Measurements from ENCODE around the gene GNAT1.

GNAT1 gene

GRCh38 chr3:50163572-50164455 is 27.6 kb upstream of the GNAT1 start:
- no peak for FAIRE-seq

- no peak for FAIRE-seq
These were observed 26.9 kb upstream of the GNAT1 start for GRCh38 chr3:50164481-50164880.

- no peak for FAIRE-seq
These were observed 26.2 kb upstream of the GNAT1 start for GRCh38 chr3:50164984-50165909.

GRCh38 chr3:50165910-50166538 is 25.4 kb upstream of the GNAT1 start:
- FAIRE-seq = no peak

DNA sequence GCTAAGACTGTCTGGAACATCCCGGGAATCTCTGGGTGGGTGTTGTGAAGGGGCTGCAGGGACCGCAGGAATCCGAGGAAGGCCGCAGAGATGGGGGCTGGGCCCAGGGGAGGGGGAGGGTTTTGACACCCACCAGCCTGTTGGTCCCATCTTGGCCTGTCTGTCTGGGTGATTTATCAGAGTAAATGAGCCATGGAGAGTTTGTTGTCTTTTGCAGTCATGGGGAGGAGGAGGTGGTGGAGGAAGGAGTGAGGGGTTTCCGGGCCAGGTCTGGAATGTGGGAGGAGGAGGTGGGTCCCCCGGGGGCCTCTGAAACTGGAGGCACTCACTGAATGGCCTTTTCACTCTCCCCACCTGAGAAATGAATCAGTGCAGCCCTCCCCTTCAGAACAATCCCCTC is 24.8 kb upstream of the GNAT1 start:
- no peak for FAIRE-seq

DNA sequence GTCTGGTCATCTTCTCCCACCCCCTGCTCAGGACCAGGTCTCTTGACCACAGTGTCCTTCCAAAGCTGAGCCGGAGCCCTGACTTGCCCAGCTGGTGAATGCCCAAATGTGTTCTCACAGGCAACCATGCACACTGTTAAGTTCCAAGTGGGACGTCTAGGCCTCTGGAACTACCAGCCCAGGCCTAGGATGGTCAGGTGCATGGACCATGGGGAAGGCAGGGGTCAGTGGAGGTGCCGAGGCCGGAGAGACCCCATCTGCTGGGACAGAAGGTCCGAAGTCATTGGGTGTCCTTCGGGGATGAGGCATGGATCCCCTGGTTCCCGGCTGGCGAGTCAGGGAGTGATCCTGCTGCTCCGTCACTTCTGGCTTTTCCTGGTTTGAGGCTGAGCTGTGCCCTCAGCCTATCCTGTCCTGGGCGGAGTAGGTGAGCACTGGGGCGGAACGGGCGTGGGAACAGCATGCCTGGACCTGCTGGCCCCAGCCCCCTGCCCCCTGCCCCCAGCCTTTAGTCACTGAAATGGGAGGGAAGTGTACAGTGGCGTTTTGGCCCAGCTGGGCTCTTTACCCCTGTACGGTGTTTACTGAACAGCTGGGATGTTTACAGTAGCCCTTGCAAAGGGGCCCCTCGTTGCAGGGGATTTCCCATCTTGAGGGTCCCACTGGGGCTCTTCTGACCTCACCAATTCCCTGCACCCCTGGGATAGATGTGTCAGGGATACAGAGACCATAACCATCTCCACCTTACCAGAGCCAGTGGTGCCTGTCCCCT is 24.2 kb upstream of the GNAT1 start:
- FAIRE-seq = no peak

DNA sequence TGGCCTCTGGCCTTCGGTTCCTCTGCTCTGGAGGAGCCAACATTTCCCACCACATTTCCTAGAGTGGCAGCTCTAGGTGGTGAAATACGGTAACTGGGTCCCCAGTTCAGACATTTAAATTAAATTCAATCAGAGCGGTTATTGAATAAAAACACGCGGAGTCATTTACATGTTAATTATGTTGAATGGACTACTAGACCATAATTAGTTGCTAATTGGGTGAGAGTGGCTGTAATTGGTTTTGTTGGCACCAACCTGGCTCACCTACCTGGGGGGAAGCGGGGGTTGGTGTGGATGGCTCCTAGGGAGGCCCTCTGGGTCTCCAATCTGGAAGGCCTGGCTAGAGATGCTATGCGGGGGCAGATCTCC is 23.6 kb upstream of the GNAT1 start:
- FAIRE-seq = no peak

DNA sequence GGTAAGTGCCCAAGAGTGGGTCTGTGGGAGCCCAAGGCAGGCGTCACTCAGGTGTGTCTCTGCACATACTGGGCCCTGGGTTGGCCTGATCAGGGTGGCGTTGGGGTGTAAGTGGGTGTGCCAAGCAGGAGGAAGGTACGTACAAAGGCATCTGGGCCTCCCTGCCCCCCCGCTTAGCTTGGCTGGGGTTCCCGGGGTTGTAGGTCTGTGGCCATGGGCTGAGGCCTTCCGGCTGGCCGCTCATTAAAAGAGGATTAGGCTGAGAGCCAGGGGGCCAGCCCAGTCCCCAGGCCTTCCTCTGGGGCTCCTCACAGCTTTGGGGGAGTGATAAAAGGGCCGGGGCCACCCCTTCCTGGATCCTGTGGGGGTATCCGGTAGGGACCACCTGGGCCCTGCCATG is 23.0 kb upstream of the GNAT1 start:
- FAIRE-seq = no peak

DNA sequence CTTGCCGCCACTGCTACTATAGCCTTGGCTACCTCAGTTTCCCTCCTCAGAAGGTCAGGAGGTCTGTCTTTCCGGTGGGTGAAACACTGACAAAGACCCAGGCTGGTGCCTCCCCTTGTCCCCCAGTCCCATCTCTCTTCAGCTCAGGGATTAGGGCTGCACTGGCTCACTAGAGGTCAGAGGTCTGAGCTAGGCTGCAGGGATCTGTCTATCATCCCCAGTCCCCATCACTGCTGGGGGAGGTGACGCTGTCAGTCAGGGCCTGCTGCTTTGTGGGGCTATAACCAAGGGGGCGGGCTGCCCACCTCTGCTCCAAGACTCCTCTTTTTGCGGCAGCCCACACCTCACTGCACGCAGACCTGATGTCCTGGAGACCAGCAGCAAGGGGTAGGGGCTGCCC is 22.6 kb upstream of the GNAT1 start:
- no peak for FAIRE-seq

DNA sequence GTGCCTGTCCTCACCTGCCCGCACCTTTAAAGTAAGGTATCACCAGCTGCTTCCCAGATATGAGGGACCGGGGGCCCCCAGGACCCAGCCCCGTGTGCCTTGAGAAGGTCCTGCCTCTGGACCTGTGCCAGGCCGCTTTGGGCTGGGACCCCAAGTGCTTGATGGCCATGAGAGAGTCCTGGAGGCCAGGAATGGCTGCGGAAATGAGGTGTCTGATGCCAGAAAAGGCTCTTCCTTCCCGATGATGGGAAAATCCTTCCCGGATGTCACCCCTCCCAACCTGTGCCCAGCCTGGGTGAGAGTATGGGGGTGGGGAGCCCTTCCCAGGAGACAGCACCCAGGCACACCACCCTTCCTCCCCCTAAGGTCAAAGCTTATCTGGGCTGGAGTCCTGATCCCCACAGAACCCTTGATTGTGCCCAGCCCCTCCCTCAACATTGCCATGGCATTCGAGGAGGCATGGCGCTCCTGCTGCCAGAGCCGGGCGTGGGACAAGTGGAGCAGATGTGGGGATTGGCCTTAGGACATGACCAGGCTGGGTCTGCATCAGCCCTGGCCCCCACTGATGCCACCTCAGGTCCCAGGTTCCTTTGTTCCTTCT is 22.1 kb upstream of the GNAT1 start:
- no peak for FAIRE-seq

GRCh38 chr3:50169858-50170257 is 21.6 kb upstream of the GNAT1 start:
- no peak for FAIRE-seq

- no peak for FAIRE-seq
These were observed 20.7 kb upstream of the GNAT1 start for GRCh38 chr3:50170689-50171088.

- no peak for FAIRE-seq
These were observed 19.7 kb upstream of the GNAT1 start for GRCh38 chr3:50171540-50172301.

GRCh38 chr3:50172626-50173220 is 18.7 kb upstream of the GNAT1 start:
- FAIRE-seq = no peak

DNA sequence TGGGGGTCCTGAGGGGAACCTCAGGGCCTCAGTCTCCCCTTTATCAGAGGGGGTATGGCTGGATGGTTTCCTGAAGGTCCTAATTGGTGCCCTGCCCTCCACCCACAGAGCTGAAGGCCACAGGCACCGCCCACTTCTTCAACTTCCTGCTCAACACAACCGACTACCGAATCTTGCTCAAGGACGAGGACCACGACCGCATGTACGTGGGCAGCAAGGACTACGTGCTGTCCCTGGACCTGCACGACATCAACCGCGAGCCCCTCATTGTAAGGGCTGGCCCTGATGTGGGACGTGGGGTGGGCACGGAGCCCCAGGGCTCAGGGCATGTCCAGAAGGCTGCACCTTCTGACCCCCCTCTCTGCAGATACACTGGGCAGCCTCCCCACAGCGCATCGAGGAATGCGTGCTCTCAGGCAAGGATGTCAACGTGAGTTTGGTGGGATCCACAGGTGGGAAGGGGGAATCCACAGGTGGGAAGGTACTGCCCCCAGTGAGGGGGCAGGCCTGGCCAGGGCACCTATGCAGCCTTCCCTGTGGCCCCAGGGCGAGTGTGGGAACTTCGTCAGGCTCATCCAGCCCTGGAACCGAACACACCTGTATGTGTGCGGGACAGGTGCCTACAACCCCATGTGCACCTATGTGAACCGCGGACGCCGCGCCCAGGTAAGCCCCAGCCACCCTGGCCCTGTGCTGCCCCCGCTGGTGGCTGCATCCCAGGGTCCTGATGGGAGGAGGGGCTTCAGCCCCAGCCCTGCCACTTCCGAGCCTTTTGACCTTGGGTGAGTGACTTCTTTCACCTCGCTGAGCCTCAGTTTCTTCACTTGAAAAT is 17.5 kb upstream of the GNAT1 start:
- FAIRE-seq = no peak

DNA sequence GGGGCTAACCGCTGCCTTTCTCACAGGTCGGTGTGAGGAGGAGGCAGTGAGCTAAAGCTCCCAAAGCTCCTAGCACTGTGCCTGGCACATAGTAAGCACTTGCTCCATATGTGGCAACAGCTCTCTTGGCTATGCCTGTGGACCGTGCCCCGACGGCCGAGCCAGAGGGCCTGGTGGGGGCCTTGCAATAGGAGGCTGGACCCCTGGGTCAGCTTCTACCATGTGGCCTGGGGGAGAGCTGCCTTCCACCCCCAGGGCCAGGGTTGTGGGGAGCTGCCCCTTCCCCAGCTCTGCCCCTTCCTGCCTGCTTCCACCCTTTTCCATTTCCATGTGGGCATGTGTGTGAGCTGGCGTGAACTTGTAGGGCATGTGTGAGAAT is 16.9 kb upstream of the GNAT1 start:
- no peak for FAIRE-seq

- FAIRE-seq = no peak
These were observed 16.4 kb upstream of the GNAT1 start for GRCh38 chr3:50174947-50175524.

DNA sequence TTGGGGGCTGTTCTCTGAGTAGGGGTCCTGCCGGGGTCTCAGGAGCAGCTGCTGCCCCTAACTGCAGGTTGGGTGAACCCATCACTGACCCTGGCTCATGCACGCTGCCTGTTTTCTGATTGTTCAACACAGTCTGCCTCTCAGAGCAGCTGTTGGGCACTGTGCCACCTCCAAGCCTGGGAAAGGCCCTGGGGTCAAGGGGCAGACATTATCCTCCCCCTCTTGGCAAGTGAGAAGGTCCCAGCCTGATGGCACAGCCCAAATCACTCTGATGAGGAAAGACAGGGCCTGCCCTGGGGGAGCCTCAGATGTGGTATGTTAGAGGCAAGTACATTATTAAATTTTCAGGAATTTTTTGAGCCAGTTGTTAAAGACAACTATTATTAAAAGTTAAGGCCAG is 14.1 kb upstream of the GNAT1 start:
- FAIRE-seq = no peak

DNA sequence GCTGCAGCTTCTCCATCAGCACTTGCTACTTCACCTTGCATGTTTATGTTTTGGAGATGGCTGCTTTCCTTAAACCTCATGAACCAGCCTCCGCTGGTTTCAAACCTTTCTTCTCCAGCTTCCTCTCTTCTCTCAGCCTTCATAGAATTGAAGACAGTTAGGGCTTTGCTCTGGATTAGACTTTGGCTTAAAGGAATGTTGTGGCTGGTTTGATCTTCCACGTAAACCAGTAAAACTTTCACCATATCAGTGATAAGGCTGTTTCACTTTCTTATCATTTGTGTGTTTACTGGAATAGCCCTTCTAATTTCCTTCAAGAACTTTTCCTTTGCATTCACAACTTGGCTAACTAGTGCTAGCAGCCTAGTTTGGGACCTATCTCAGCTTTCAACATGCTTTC is 11.7 kb upstream of the GNAT1 start:
- no peak for FAIRE-seq

DNA sequence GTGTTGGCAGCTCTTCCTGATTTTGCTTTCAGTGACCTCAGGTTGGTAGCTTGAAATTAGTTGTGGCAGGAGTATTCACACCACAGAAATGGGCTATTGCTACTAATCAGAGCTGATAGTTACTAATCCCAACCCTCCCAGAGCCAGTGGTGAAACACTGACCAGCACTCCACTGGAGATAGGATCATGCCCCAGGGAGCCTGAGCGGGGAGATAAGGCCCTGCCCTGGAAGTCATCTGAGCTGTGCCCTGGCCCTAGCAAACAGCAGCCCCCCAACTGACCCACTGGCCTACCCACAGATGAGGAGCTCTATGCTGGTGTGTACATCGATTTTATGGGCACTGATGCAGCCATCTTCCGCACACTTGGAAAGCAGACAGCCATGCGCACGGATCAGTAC is 9.4 kb upstream of the GNAT1 start:
- FAIRE-seq = no peak
